Uterus (tissue), 4 donors: Measurements from ENCODE around the gene CDCP2. TPM values are rescaled to one million over a fixed set of nuclear protein-coding genes. Genes with fewer than 3 reads are reported as not detected.

Source experiments
- DNase-seq, 2 donors: peaks; one replicate each; pipeline ENCODE4 v3.0.0-alpha.2; 2019 to 2020
- H3K27ac ChIP-seq, 2 donors: fragments of 200-600 bp; sonication (generic); 1 replicate in 1 of 2; 2 replicates in 1 of 2; pipeline ENCODE4 v1.5.1; 2016 to 2018
- H3K27me3 ChIP-seq, 2 donors: fragments of 200-600 bp; sonication (generic); one replicate each; pipeline ENCODE4 v1.5.1; 2018 to 2019; ENCODE audit warnings: control low read depth in 1 of 2
- H3K36me3 ChIP-seq, 2 donors: fragments of 200-600 bp; sonication (generic); one replicate each; pipeline ENCODE4 v1.5.1; 2019; ENCODE audit warnings: control low read depth in 1 of 2
- H3K4me1 ChIP-seq, 2 donors: fragments of 200-600 bp; sonication (generic); one replicate each; pipeline ENCODE4 v1.5.1; 2018 to 2019; ENCODE audit warnings: control low read depth in 1 of 2
- H3K4me3 ChIP-seq, 2 donors: fragments of 200-600 bp; sonication (generic); 1 replicate in 1 of 2; 2 replicates in 1 of 2; pipeline ENCODE4 v1.5.1; 2018 to 2019; ENCODE audit warnings: mild to moderate bottlenecking in 1 of 2
- H3K9me3 ChIP-seq, 2 donors: fragments of 200-600 bp; sonication (generic); one replicate each; pipeline ENCODE4 v1.5.1; 2019; ENCODE audit warnings: control low read depth in 1 of 2
- POLR2A ChIP-seq, 2 donors: fragments of 450-650 bp; IDR thresholded peaks; one replicate each; pipeline ENCODE4 v1.6.1; 2016; ENCODE audit warnings: antibody characterized with exemption in 2 of 2, mild to moderate bottlenecking in 1 of 2, moderate library complexity in 1 of 2
- intact Hi-C: fragments of 100-400 bp; cut with DNase I; formaldehyde crosslinking; loops from one replicate; pipeline ENCODE4 v1.15.1; 2023; ENCODE audit warnings: low total_unique reads
- total RNA-seq, 4 donors: library from RNA; depleted of rRNA in 3 of 4; stranded (reverse); fragments of >200 nt in 3 of 4; gene quantifications; one replicate each; pipeline versions ENCODE4 v1.1.0 to v1.2.4, GENCODE V29; 2014 to 2023
- TF ChIP-seq, protein P1 (sequence below), 4 experiments: fragments of 200-600 bp in 2 of 4; fragments of 450-650 bp in 2 of 4; sonication (generic) in 2 of 4; IDR thresholded peaks; one replicate each; pipeline ENCODE4 v1.5.1; 2016 to 2019; ENCODE audit warnings: antibody characterized with exemption in 4 of 4, mild to moderate bottlenecking in 2 of 4, moderate library complexity in 1 of 4
- donor health status: DM: yes; HTN: yes; CAD: no.

CDCP2 gene
- total RNA-seq, 4 donors from 2014 or later: 0.18 to 0.28 TPM; not detected in 2

GRCh38 chr1:54132495-54132894 is 20.3 kb downstream of the CDCP2 start:
- Histone ChIP-seq H3K4me3 (no peak overlapping the region), H3K36me3 (no peaks in the 10 kb centered on the region), H3K4me1 (no peaks in the 10 kb centered on the region), H3K27ac (no peak overlapping the region), H3K9me3 (no peaks in the 10 kb centered on the region), H3K27me3 (no peaks in the 10 kb centered on the region)
- intact Hi-C loops: no loop called here
- no peak for DNase-seq
- TF ChIP-seq, protein P1, sequence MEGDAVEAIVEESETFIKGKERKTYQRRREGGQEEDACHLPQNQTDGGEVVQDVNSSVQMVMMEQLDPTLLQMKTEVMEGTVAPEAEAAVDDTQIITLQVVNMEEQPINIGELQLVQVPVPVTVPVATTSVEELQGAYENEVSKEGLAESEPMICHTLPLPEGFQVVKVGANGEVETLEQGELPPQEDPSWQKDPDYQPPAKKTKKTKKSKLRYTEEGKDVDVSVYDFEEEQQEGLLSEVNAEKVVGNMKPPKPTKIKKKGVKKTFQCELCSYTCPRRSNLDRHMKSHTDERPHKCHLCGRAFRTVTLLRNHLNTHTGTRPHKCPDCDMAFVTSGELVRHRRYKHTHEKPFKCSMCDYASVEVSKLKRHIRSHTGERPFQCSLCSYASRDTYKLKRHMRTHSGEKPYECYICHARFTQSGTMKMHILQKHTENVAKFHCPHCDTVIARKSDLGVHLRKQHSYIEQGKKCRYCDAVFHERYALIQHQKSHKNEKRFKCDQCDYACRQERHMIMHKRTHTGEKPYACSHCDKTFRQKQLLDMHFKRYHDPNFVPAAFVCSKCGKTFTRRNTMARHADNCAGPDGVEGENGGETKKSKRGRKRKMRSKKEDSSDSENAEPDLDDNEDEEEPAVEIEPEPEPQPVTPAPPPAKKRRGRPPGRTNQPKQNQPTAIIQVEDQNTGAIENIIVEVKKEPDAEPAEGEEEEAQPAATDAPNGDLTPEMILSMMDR (IDR thresholded peaks at IDR 0.05): no peak
- TF ChIP-seq POLR2A (IDR thresholded peaks at IDR 0.05): no peak

DNA sequence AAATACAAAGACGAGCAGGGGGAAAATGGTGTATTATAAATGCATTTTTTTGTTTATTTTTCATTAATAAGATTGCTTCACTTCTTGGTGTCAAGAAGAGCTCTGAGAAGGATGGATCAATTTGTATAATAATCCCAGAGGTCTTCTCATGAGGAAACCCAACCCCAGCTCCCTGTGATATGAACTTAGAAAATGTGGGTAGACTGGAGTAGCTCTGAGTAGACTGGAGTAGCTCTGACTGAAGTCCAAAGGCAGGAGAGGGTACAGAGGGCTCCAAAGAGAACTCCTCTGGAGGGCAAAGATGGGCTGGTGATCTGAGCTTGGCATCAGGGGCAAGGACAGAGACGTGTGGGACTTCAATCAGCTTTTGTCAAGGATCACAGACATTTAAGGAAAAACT is 21.4 kb downstream of the CDCP2 start:
- H3K27me3 ChIP-seq: no peaks in the 10 kb centered on the region
- no peaks in the 10 kb centered on the region for H3K9me3 ChIP-seq
- H3K36me3 ChIP-seq: no peaks in the 10 kb centered on the region
- DNase-seq: no peak
- intact Hi-C loops: no loop called here
- H3K4me3 ChIP-seq: no peak overlapping the region
- no peaks in the 10 kb centered on the region for H3K4me1 ChIP-seq
- TF ChIP-seq, protein P1 (IDR thresholded peaks at IDR 0.05): no peak
- TF ChIP-seq POLR2A (IDR thresholded peaks at IDR 0.05): no peak
- H3K27ac ChIP-seq: no peak overlapping the region

- Histone ChIP-seq H3K27ac (no peak overlapping the region), H3K9me3 (no peaks in the 10 kb centered on the region), H3K4me3 (no peak overlapping the region), H3K27me3 (no peaks in the 10 kb centered on the region), H3K36me3 (no peaks in the 10 kb centered on the region), H3K4me1 (no peaks in the 10 kb centered on the region)
- intact Hi-C loops: loop anchor here (10.0 kb wide), 1 partner anchor 135 kb away; no protein-coding TSS in a partner anchor
- DNase-seq: no peak
- TF ChIP-seq POLR2A (IDR thresholded peaks at IDR 0.05): no peak
- TF ChIP-seq, protein P1 (IDR thresholded peaks at IDR 0.05): no peak
These were observed 22.9 kb downstream of the CDCP2 start for GRCh38 chr1:54129858-54130257.

GRCh38 chr1:54127594-54128300 is 25.1 kb downstream of the CDCP2 start:
- no peaks in the 10 kb centered on the region for H3K27me3 ChIP-seq
- no peak for DNase-seq
- H3K36me3 ChIP-seq: no peaks in the 10 kb centered on the region
- H3K4me1 ChIP-seq: no peaks in the 10 kb centered on the region
- intact Hi-C loops: loop anchor here (10.0 kb wide), 1 partner anchor 137 kb away; no protein-coding TSS in a partner anchor
- H3K4me3 ChIP-seq: no peak overlapping the region
- TF ChIP-seq POLR2A (IDR thresholded peaks at IDR 0.05): no peak
- TF ChIP-seq, protein P1 (IDR thresholded peaks at IDR 0.05): no peak
- H3K27ac ChIP-seq: no peak overlapping the region
- H3K9me3 ChIP-seq: no peaks in the 10 kb centered on the region

DNA sequence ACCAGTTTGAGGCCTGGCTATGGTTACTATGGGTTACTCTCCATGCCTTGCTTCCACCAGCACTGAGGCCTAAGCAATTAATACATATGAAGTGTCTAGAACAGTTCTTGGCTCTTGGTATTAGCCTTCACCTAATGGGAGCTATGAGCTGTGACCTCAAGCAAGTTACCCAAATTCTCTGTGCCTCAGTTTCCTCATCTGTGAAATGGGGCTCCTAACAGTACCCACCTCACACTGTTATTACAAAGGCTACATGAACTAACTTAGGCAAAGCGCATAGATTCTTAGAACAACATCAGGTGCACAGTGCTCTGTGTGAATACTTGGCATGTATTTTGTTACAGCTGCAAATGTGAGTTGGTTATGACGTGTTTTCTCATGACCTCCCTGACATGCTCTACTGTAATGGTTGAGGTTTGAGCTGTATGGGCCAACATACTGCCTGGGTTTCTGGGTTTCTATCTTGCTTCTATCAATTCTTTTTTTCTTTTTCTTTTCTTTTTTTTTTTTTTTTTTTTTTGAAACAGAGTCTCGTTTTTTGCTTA is 26.5 kb downstream of the CDCP2 start:
- Histone ChIP-seq H3K27me3 (no peaks in the 10 kb centered on the region), H3K4me3 (no peak overlapping the region), H3K4me1 (no peaks in the 10 kb centered on the region), H3K27ac (no peak overlapping the region), H3K36me3 (no peaks in the 10 kb centered on the region), H3K9me3 (no peaks in the 10 kb centered on the region)
- intact Hi-C loops: loop anchor here (10.0 kb wide), 1 partner anchor 138 kb away; no protein-coding TSS in a partner anchor
- TF ChIP-seq POLR2A (IDR thresholded peaks at IDR 0.05): no peak
- TF ChIP-seq, protein P1 (IDR thresholded peaks at IDR 0.05): no peak
- DNase-seq: no peak
